Smooth muscle cell (in vitro differentiated cells): ENCODE data around the gene FHAD1. TPM values are rescaled to one million over a fixed set of nuclear protein-coding genes. Genes with fewer than 3 reads are reported as not detected.

Experiments
- DNase-seq: peaks from one replicate; lab custom pipeline; 2025; ENCODE audit not compliant: unreplicated experiment; lab: John Stamatoyannopoulos, UW
- H2AFZ ChIP-seq: fragments of 200-600 bp; sonication (generic); 2 replicates; pipeline ENCODE4 v1.6.0; 2016; ENCODE audit warnings: antibody characterized with exemption, low read depth, mild to moderate bottlenecking
- H3F3A ChIP-seq: fragments of 200-600 bp; sonication (generic); 2 replicates; pipeline ENCODE4 v1.6.0; 2017; ENCODE audit warnings: antibody characterized with exemption, low read depth
- H3K27ac ChIP-seq: fragments of 200-600 bp; sonication (generic); 2 replicates; pipeline ENCODE4 v1.5.1; 2016; ENCODE audit warnings: low read depth, mild to moderate bottlenecking
- H3K27me3 ChIP-seq: fragments of 200-600 bp; sonication (generic); 2 replicates; pipeline ENCODE4 v1.6.1; 2016; ENCODE audit warnings: low read depth, mild to moderate bottlenecking
- H3K36me3 ChIP-seq: fragments of 200-600 bp; sonication (generic); 2 replicates; pipeline ENCODE4 v1.5.1; 2016; ENCODE audit warnings: low read depth
- H3K4me1 ChIP-seq: fragments of 200-600 bp; sonication (generic); 2 replicates; pipeline ENCODE4 v1.5.1; 2016; ENCODE audit warnings: low read depth
- H3K4me2 ChIP-seq: fragments of 200-600 bp; sonication (generic); 2 replicates; pipeline ENCODE4 v1.6.0; 2016; ENCODE audit warnings: mild to moderate bottlenecking
- H3K4me3 ChIP-seq: fragments of 200-600 bp; sonication (generic); 2 replicates; pipeline ENCODE4 v1.5.1; 2016; ENCODE audit warnings: mild to moderate bottlenecking
- H3K79me2 ChIP-seq: fragments of 200-600 bp; sonication (generic); 2 replicates; pipeline ENCODE4 v1.6.0; 2016; ENCODE audit warnings: low read depth, mild to moderate bottlenecking
- H3K9ac ChIP-seq: fragments of 200-600 bp; sonication (generic); 2 replicates; pipeline ENCODE4 v1.6.0; 2016; ENCODE audit warnings: low read depth
- H3K9me3 ChIP-seq: fragments of 200-600 bp; sonication (generic); replicated peaks from 2 replicates; pipeline ENCODE4 v1.5.1; 2016; ENCODE audit warnings: low read depth
- H4K20me1 ChIP-seq: fragments of 200-600 bp; sonication (generic); 2 replicates; pipeline ENCODE4 v1.6.0; 2016; ENCODE audit warnings: low read depth
- CTCF ChIP-seq: fragments of 200-600 bp; sonication (generic); IDR thresholded peaks from 2 replicates; pipeline ENCODE4 v1.5.1; 2017; ENCODE audit warnings: borderline replicate concordance, mild to moderate bottlenecking, antibody characterized with exemption; ENCODE audit not compliant: insufficient read depth, poor library complexity, severe bottlenecking
- WGBS: methylation state at CpG from one replicate; pipeline ENCODE4 v1.1.7; 2016; ENCODE audit warnings: low lambda C conversion rate; 5-methylcytosine and 5-hydroxymethylcytosine counted together
- polyA plus RNA-seq: library from polyadenylated mRNA; unstranded; fragments of >200 nt; fragmentation: Nextera tagmentation; extraction: Ambion mirVana; gene quantifications from 2 replicates; pipeline ENCODE4 v1.2.1, GENCODE V29; 2016
- total RNA-seq: library from RNA; depleted of rRNA; stranded (reverse); fragments of >200 nt; gene quantifications from 2 replicates; pipeline ENCODE4 v1.2.3, GENCODE V29; 2014

Gene FHAD1
- total and polyA plus RNA-seq, 2 experiments from 2014 or later = 0.33 TPM; not detected in 1

- no peaks in the 10 kb centered on the region for H3K9me3 ChIP-seq
- no peak overlapping the region for H2AFZ ChIP-seq
- H3K27ac ChIP-seq = no peak overlapping the region
- H3F3A ChIP-seq = no peaks in the 10 kb centered on the region
- no peak overlapping the region for H3K4me3 ChIP-seq
- peaks cover 19% of the 10 kb centered on the region for H3K27me3 ChIP-seq
- DNase-seq = no peak
- no peaks in the 10 kb centered on the region for H3K79me2 ChIP-seq
- 60% methylated on average over 9 of the region's 9 CpGs for WGBS
- H3K4me2 ChIP-seq = no peak overlapping the region
- no peaks in the 10 kb centered on the region for H3K36me3 ChIP-seq
- TF ChIP-seq CTCF = no peak
- no peaks in the 10 kb centered on the region for H3K4me1 ChIP-seq
- no peaks in the 10 kb centered on the region for H4K20me1 ChIP-seq
- no peak overlapping the region for H3K9ac ChIP-seq
These were observed 146.6 kb downstream of the FHAD1 start for GRCh38 chr1:15393475-15394257.

DNA sequence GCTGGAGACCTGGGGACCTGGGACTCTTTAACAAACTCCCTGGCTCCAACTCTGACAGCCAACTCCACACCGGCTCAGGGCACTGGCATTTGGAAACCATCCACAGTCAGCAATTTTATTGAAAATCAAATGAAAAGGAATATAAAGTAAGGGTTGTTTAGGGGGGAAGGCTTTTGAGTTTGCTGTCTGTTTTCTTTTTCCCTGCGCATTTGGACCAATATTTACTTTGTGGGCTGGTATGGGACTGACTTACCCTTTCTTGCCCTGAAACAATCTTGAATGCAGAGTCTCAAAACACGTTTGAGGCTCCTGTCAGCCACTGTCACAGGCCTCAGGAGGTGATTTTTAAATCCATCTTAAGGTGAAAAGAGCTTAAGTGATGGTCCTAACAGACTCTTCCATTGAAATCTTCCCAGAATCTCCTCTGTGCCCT, 147.3 kb downstream of the FHAD1 start:
- Histone ChIP-seq H3K27me3 (peaks cover 12% of the 10 kb centered on the region), H4K20me1 (no peaks in the 10 kb centered on the region), H3K4me1 (no peaks in the 10 kb centered on the region), H3K27ac (no peak overlapping the region), H3F3A (no peaks in the 10 kb centered on the region), H3K4me2 (no peak overlapping the region), H2AFZ (no peak overlapping the region), H3K9me3 (no peaks in the 10 kb centered on the region), H3K9ac (no peak overlapping the region), H3K79me2 (no peaks in the 10 kb centered on the region), H3K4me3 (no peak overlapping the region), H3K36me3 (no peaks in the 10 kb centered on the region)
- no peak for TF ChIP-seq CTCF
- DNase-seq = no peak
- 71% methylated on average over 3 of the region's 3 CpGs for WGBS

DNA sequence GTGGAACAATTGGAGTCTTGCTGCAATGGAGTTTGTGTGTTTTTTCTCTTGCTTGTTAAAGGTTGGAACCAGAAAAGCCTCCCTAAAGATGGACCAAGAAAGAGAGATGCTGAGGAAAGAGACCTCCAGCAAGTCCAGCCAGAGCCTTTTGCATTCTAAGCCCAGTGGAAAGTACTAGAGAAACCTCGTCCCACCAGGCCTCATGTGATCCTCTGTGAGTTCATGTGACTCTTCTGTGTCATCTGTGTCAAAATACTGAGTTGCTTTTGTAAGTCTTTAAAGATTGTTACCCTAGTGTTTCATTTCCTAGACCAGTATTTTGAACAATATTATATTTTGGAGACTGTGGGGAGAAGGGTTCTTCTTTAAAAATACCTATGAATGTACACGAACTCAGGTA, 150.2 kb downstream of the FHAD1 start:
- no peaks in the 10 kb centered on the region for H3K9me3 ChIP-seq
- H3K79me2 ChIP-seq = no peaks in the 10 kb centered on the region
- DNase-seq = no peak
- no peak for TF ChIP-seq CTCF
- no peak overlapping the region for H3K27ac ChIP-seq
- no peak overlapping the region for H3K9ac ChIP-seq
- H2AFZ ChIP-seq = no peak overlapping the region
- WGBS = 90% methylated on average over 2 of the region's 2 CpGs
- H3K4me1 ChIP-seq = no peaks in the 10 kb centered on the region
- no peak overlapping the region for H3K4me2 ChIP-seq
- no peak overlapping the region for H3K4me3 ChIP-seq
- no peaks in the 10 kb centered on the region for H4K20me1 ChIP-seq
- peaks cover 9% of the 10 kb centered on the region for H3K27me3 ChIP-seq
- H3K36me3 ChIP-seq = no peaks in the 10 kb centered on the region
- H3F3A ChIP-seq = no peaks in the 10 kb centered on the region

DNA sequence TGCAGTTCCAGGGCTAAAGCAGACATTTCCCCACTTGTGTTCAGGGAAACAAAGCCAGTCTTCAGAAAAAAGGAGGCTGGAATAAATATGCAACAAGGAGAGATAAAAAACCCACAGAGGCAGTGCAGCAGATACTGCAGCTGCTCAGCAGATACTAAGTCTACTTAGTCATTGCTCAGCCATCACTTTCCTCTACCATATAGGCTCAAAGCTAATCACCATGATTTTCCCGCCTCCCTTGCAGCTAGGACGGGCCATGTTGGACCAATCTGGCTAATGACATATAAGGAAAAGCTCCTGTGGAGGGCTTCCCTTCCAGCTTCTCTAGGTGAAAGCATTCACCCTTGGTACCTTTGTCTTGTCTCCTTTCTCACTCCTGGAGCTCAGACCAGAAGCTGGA, 152.7 kb downstream of the FHAD1 start:
- Histone ChIP-seq H3K4me1 (no peaks in the 10 kb centered on the region), H3K36me3 (no peaks in the 10 kb centered on the region), H3K4me2 (no peak overlapping the region), H4K20me1 (no peaks in the 10 kb centered on the region), H3K9me3 (no peaks in the 10 kb centered on the region), H3K9ac (no peak overlapping the region), H3K27me3 (peaks cover under 1% of the 10 kb centered on the region), H3K4me3 (no peak overlapping the region), H3K79me2 (no peaks in the 10 kb centered on the region), H3F3A (no peaks in the 10 kb centered on the region), H3K27ac (no peak overlapping the region), H2AFZ (no peak overlapping the region)
- no peak for TF ChIP-seq CTCF
- WGBS = 98% methylated on average over 2 of the region's 2 CpGs
- DNase-seq = no peak
